Measurements from ENCODE around the gene TYMP.
A peak's percentile ranks its signal among the peaks of the same experiment; 100 is the strongest.
"Not testable (repeated sequence)": the region's sequence is repeated elsewhere in the genome, so short reads cannot be mapped to it uniquely, and the experiment has no call there.

Gene TYMP

DNA sequence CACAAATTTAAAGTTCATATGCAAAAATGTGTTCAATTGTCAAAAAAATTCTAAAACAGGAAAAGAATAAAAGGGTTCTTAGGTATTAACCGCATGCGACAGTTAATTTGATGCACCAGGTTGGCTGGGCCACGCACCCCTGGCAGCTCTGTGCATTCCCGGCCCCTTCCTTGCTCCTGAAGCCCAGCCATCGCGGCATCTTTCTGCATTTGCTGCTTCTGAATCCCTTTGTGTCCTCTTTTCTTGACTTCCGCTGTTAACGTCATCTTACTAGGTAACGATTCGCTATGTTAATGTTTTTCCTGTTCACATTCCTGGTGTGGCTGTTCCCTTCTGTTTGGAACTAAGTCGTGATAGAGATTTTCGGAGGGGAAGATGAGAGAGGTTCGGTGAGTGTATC is 8.0 kb upstream of the TYMP start:
- DNase-seq: no peak

- DNase-seq: no peak
These were observed 6.4 kb upstream of the TYMP start for GRCh38 chr22:50536226-50536625.

DNA sequence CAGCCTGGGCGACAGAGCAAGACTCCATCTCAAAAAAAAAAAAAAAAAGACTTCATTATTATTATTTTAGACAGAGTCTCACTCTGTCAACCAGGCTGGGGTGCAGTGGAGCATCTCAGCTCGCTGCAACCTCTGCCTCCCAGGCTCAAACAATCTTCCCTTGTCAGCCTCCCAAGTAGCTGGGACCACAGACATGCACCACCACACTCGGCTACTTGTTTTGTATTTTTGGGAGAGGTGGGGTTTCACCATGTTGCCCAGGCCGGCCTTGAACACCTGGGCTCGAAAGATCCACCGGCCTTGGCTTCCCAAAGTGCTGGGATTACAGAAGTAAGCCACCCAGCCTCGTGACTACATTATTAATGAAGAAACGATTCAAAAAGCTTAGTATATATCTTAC is 5.3 kb upstream of the TYMP start:
- no peak for DNase-seq

- DNase-seq: not testable (repeated sequence)
These were observed 4.3 kb upstream of the TYMP start for GRCh38 chr22:50533856-50534711.

DNA sequence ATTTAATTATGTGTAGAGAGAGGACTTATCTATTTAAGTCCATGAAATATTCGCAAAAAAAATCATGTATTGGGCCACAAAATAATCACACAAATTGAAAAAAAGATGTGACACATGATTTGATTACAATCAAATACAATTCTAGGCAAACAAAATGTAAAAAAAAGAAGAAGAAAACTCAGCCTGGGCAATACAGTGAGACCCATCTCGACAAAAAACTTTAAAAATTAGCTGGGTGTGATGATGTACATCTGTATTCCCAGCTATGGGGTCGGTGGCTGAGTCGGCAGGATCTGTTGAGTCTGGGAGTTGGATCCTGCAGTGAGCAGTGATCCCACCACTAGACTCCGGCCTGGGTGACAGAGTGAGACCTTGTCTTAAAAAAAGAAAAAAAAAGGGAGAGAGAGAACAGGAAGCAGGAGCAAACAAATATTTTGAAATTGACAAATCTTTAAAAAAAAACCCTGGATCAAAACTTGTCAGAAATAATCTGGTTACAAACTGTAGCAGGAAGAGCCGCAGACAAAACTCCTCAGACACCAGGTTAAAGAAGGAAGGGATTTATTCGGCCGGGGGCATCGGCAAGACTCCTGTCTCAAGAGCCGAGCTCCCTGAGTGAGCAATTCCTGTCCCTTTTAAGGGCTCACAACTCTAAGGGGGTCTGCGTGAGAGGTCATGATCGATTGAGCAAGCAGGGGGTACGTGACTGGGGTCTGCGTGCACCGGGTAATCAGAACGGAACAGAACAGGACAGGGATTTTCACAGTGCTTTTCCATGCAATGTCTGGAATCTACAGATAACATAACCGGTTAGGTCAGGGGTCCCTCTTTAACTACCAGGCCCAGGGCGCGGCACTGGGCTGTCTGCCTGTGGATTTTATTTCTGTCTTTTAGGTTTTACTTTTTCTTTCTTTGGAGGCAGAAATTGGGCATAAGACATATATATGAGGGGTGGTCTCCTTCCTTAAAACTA is 3.3 kb upstream of the TYMP start:
- DNase-seq: no peak

DNA sequence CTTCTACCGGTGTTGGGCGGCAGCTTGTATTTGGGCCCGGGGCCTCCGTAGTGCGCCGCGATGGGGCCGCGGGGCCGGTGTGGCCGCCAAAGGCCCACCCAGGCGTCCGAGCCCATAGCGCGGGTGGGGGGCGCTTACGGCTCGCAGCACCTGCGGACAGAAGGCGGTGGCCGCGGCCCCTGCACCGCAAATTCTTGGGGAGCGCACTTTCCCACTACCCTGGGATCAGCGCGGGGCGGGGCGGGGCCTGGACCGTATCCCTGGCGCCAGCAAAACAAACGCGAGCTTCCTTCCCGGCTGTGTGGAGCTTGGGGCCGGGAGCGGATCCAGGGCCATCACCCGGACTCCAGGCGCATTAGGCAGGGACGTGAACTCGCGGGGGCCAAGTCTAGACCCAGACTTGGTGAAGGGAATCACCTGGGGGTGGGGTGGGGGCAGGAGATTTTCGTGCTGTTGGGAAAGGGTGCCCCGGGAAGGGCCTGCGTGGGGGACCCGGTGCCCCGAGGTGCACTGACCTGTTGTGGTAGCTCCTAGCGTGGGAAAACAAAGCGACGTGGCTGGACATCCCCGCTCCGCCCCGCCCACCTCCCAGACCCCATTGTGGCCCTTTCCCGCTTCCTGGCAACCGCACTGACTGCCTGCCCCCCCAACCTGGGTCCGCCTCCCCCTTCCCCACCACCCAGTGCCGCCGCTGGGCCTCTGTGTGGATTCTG is 2.3 kb upstream of the TYMP start:
- DNase-seq: no peak

- no peak for DNase-seq
These were observed 1.7 kb upstream of the TYMP start for GRCh38 chr22:50531546-50531961.

- DNase-seq: no peak
These were observed 1.2 kb upstream of the TYMP start for GRCh38 chr22:50530877-50531545.

DNA sequence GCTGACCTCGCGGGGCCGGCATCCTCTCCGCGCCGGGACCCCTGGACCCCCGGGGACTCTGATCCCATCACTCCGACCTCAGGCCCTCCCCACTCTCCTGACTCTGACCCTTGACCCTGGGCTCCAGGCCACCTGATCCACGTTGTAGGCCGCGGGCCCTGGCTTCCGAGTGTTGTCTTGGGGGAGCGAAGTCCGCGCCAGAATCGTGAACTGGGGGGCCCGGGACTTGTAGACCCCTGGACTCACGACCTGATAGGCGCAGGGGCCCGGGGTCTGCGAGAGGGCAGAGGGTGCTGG is 716 bp upstream of the TYMP start:
- no peak for DNase-seq

- DNase-seq: no peak
These were observed 356 bp downstream of the TYMP start for GRCh38 chr22:50529416-50529896.

GRCh38 chr22:50528682-50529415 is 963 bp downstream of the TYMP start:
- DNase-seq: no peak

DNA sequence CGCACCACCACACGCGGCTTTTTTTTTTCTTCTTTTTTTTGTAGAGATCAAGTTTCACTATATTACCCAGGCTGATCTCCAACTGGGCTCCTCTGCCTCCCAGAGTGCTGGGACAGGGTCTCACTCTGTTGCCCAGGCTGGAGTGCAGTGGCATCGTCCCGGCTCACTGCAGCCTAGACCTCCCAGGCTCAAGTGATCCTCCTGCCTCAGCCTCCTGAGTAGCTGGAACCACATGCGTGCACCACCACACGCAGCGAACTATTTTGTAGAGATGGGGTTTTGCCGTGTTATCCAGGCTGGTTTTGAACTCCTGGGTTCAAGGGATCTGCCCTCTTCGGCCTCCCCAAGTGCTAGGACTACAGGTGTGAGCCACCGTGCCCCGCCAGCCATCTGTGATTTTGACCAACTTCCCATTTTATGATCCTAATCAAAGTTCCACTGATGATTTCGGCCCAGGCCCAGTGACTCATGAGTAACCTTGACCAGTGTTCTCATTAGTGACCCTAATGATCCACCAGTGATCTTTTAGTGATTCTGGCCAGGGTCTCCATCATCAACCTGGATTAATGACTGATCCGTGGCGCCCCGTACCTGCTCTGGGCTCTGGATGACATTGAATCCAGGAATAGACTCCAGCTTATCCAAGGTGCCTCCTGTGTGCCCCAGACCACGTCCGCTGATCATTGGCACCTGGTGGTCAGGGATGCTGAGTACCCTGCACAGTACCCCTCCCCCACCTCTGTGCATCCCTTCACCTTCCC is 1.7 kb downstream of the TYMP start:
- DNase-seq: no peak

DNA sequence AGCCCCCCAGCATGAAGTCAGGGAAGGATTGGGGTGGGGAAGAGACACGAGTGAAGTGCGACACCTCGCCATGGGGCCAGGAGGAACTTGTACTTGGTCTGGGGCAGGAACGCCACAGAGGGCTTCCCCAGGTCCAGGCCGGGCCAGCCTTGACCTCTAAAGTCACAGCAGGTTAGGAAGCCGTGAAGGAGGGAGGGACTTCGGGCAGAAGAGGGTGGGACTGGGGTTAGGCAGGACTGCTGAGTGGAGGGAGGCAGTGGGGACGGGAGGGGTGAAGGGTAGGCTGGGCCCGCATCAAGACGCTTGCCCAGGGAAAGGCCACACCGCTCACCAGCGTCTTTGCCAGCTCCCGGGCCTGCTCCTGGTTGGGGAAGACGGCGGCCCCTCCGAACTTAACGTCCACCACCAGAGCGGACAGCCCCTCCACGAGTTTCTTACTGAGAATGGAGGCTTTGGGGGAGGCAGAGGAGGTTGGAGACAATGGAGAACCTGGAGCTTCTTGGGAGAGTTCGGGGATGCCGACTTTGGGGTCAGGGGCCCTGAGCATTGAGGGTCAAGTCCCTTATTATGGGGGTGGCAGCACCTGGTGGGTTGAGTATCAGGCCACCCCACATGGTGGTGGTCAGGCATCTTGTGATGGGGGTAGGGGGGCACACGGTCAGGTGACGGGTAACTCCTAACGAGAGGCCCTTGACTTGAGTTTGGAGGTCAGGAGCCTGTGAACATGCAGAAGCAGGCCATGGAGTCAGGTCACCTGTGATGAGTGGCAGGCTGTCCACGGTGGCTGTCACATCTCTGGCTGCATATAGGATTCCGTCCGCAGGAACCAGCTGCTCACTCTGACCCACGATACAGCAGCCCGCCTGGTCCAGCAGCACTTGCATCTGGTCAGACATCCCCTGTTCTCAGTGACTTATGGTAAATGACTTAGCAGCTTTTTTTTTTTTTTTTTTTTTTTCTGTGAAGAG is 2.7 kb downstream of the TYMP start:
- no peak for DNase-seq

- DNase-seq: peak; percentile 57
These were observed 3.5 kb downstream of the TYMP start for GRCh38 chr22:50526108-50526833.

DNA sequence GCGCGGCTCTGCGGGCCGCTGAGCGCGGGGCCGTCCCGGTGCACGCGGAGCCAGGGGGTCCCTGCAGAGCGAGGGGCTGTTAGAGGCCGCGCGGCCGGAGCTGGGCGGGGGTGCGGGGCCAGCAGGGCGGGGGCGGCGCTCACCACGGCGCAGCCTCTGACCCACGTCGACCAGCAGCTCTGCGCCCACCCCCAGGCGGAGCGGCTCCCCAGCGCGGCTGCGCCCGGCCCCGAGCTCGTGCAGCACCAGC is 4.0 kb downstream of the TYMP start:
- DNase-seq: no peak

- DNase-seq: peak; percentile 96
These were observed 4.5 kb downstream of the TYMP start, which contains the start of gene SCO2 for GRCh38 chr22:50525104-50525857. TSS of gene SCO2 (minus strand) at chr22:50525598. CDS start at chr22:50524411, 1,187 bp downstream.

GRCh38 chr22:50524676-50525103 is 5.1 kb downstream of the TYMP start:
- no peak for DNase-seq

All from midbrain (tissue), 1 donor.